Uterine smooth muscle cell (primary cell): ENCODE measurements around the gene ATG101. TPM values are rescaled to one million over a fixed set of nuclear protein-coding genes. Genes with fewer than 3 reads are reported as not detected.

Source experiments
- total RNA-seq: library from RNA; depleted of rRNA; stranded (reverse); fragments of >200 nt; gene quantifications from 2 replicates; pipeline ENCODE4 v1.2.3, GENCODE V29; 2014

ATG101 gene
- 101 and 102 TPM in 2 replicates for total RNA-seq

DNA sequence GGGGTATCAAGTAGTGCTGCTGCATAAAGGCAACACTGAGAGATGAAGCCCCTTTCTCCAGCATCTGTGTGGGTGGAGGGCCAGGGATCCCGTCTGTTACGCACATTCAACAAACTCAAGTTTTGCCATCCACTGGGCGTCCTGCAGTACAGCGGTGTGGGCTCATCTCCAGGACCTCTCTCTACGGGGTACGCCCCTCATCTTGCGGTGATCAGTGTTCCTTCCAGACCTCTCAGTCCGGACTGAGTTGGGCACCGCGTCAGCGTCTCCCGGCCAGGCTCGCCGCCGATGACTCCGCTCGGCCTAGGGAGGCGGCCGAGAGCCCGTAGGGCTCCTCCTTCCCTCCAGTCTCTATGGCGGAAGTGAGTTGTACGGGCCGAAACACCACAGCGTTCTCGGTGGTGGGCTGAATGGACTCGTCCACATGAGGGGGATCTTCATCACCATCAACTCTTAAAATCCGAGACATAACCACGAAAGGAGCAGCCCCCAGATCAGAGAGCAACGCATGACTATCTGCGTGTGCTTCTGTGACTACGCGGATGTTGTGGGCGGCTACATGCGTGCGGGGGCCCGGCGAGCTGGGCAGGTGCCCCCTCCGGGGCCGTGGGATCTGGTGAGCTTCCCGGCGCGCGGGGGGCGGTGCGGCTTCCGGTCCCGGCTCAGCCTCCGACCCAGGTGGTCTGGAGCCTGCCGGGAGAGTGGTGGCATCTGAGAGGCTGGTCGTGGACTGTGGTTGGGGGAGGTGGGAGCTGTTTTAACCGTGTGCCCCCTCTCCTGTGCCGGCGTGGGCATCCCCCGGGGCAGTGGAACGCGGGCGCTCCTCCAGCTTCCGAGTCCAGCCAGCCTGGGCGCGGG is at the start of gene ATG101:
Gene ATG101, plus strand, starts transcription at position 652 of the 858 bp plus-strand sequence. CDS start 3,673 bp downstream, outside the sequence.

DNA sequence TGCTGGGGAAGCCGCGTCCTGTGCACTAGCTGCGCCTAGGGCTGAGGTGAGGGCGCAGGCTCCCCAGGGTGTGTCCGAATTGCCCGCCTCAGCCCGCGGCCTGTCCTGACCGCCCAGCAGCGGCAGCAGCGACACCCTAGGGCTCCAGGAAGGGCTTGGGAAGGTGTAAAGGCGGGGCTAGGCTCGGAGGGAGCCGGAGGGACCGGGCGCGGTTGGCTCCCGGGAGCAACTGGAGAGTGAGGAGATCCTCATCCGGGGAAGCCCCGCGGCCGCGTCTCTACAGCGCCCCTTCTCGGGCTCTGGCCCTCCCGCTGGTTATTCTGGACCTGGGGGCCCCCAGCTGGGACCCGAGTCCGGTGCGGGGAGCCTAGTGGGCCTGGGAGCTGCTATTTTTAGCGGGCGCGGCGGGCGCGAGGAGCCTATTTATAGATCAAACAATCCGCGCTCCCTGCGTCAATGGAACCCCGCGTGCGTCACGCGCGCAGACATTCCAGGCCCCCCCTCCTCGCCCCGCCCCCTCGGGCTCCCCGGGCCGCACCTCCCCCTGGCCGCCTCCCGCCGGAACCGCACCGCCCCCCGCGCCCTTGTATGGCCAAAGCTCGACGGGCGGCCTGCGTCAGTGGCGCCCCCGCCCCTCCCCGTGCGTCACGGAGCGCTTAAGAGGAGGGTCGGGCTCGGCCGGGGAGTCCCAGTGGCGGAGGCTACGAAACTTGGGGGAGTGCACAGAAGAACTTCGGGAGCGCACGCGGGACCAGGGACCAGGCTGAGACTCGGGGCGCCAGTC is 18.8 kb upstream of the ATG101 start, which contains the start of gene NR4A1:
Gene NR4A1, plus strand, starts transcription at position 685 of the 784 bp plus-strand sequence. CDS start 2,887 bp downstream, outside the sequence.

GRCh38 chr12:52079576-52080402 is 10.0 kb downstream of the ATG101 start, which contains the start of gene SMIM41:
SMIM41 (plus strand) TSS chr12:52079704; CDS start chr12:52079780, 76 bp downstream.

Other genes starting within 250 kb of the ATG101 start
- 0.11 and 0.25 TPM in 2 replicates for gene FIGNL2, start 221.3 kb upstream of the ATG101 start, total RNA-seq
- gene ANKRD33, start 181.9 kb upstream of the ATG101 start, total RNA-seq, result 0.11 and 0.12 TPM in 2 replicates
- 9.8 and 12.5 TPM in 2 replicates for gene ACVRL1, start 162.5 kb upstream of the ATG101 start, total RNA-seq
- gene ACVR1B, start 118.3 kb upstream of the ATG101 start, total RNA-seq, result 10.5 and 15.2 TPM in 2 replicates
- 11.2 and 13.0 TPM in 2 replicates for gene TAMALIN, start 63.0 kb upstream of the ATG101 start, total RNA-seq
- gene NR4A1, start 18.5 kb upstream of the ATG101 start, total RNA-seq, result 3.9 and 5.8 TPM in 2 replicates
- gene SMIM41, start 9.7 kb downstream of the ATG101 start, total RNA-seq, result 0.11 and 0.37 TPM in 2 replicates
- 0.11 and 0.25 TPM in 2 replicates for gene KRT80, start 122.0 kb downstream of the ATG101 start, total RNA-seq
- 0.66 and 2.2 TPM in 2 replicates for gene KRT7, start 163.3 kb downstream of the ATG101 start, total RNA-seq
- under 0.01 TPM in 1 of 2 replicates, not detected in the other for gene KRT86, start 204.7 kb downstream of the ATG101 start, total RNA-seq
- under 0.01 TPM in 1 of 2 replicates, not detected in the other for gene KRT81, start 221.6 kb downstream of the ATG101 start, total RNA-seq